HEK293T (cell line): ENCODE data around the gene DSCAM.

Experiments used
- CTCF ChIA-PET: fragments of 350-600 bp; formaldehyde crosslinking; extraction: SDS; loops from one replicate; lab custom pipeline; 2021; ENCODE audit warnings: antibody characterized with exemption, inconsistent platforms; lab: Yijun Ruan, JAX
- POLR2A ChIA-PET: fragments of 350-600 bp; formaldehyde crosslinking; extraction: SDS; loops from one replicate; lab custom pipeline; 2020; ENCODE audit warnings: antibody characterized with exemption, inconsistent platforms; lab: Yijun Ruan, JAX
- DNase-seq: peaks from one replicate; pipeline ENCODE4 v3.0.0; 2012; ENCODE audit warnings: mixed read lengths; ENCODE audit errors: extremely low spot score
- ARNT ChIP-seq: fragments of 450-650 bp; IDR thresholded peaks from 2 replicates; pipeline ENCODE4 v1.6.1; 2017; ENCODE audit warnings: mild to moderate bottlenecking
- BHLHE40 ChIP-seq: fragments of 450-650 bp; IDR thresholded peaks from 2 replicates; pipeline ENCODE4 v1.6.1; 2016; ENCODE audit warnings: mild to moderate bottlenecking, moderate library complexity, borderline replicate concordance
- CTBP1 ChIP-seq: fragments of 450-650 bp; IDR thresholded peaks from 2 replicates; pipeline ENCODE4 v1.6.1; 2016; ENCODE audit warnings: borderline replicate concordance
- ELF4 ChIP-seq: fragments of 450-650 bp; IDR thresholded peaks from 2 replicates; pipeline ENCODE4 v1.6.1; 2017; ENCODE audit warnings: antibody characterized with exemption
- FOXA1 ChIP-seq: fragments of 450-650 bp; IDR thresholded peaks from 2 replicates; pipeline ENCODE4 v1.6.1; 2016; ENCODE audit warnings: mild to moderate bottlenecking
- FOXK2 ChIP-seq: fragments of 450-650 bp; IDR thresholded peaks from 2 replicates; pipeline ENCODE4 v1.6.1; 2016; ENCODE audit warnings: mild to moderate bottlenecking
- FOXM1 ChIP-seq: fragments of 450-650 bp; IDR thresholded peaks from 2 replicates; pipeline ENCODE4 v1.6.1; 2017; ENCODE audit warnings: mild to moderate bottlenecking, borderline replicate concordance
- HDGF ChIP-seq: fragments of 450-650 bp; IDR thresholded peaks from 2 replicates; pipeline ENCODE4 v1.6.1; 2017; ENCODE audit warnings: antibody characterized with exemption, borderline replicate concordance
- L3MBTL2 ChIP-seq: fragments of 450-650 bp; conservative IDR thresholded peaks from 2 replicates; pipeline ENCODE4 v1.6.1; 2016; ENCODE audit warnings: mild to moderate bottlenecking
- LEF1 ChIP-seq: fragments of 450-650 bp; IDR thresholded peaks from 2 replicates; pipeline ENCODE4 v1.6.1; 2017; ENCODE audit warnings: mild to moderate bottlenecking, borderline replicate concordance
- NFRKB ChIP-seq: fragments of 450-650 bp; IDR thresholded peaks from 2 replicates; pipeline ENCODE4 v1.6.1; 2016; ENCODE audit warnings: mild to moderate bottlenecking, moderate library complexity
- SP1 ChIP-seq: fragments of 450-650 bp; IDR thresholded peaks from 2 replicates; pipeline ENCODE4 v1.6.1; 2017
- SUZ12 ChIP-seq: fragments of 450-650 bp; IDR thresholded peaks from 2 replicates; pipeline ENCODE4 v1.6.1; 2016; ENCODE audit warnings: mild to moderate bottlenecking
- TARDBP ChIP-seq: fragments of 450-650 bp; IDR thresholded peaks from 2 replicates; pipeline ENCODE4 v1.6.1; 2016
- ZNF384 ChIP-seq: fragments of 450-650 bp; IDR thresholded peaks from 2 replicates; pipeline ENCODE4 v1.6.1; 2016
- TF ChIP-seq, protein P1 (sequence below): fragments of 450-650 bp; IDR thresholded peaks from 2 replicates; pipeline ENCODE4 v1.6.1; 2016

Gene DSCAM

DNA sequence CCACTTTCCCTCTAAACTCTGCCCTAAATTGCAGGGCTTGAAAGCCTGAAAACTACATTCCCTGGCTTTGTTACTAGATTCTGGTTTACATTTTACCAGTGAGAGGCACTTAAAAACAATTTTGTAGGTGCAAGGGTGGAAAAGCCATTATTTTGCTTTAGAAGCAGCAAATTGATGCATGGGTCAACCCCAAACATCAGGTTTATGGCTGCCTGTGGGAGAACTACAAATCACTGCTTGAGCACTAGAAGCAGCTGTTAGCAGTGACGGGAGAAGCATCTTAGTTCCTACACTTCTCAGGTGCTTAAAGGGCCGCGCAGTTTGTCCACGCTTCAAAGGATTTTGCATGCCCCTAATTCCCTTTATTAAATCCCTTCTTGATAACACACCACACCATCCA is 562.5 kb downstream of the DSCAM start:
- ChIA-PET CTCF (no interaction called here), POLR2A (no interaction called here)
- DNase-seq, result no peak
- TF ChIP-seq ARNT, result no peak
- TF ChIP-seq BHLHE40, result no peak
- no peak for TF ChIP-seq CTBP1
- TF ChIP-seq FOXA1, result no peak
- no peak for TF ChIP-seq LEF1
- no peak for TF ChIP-seq FOXM1

GRCh38 chr21:40282912-40283886 is 563.8 kb downstream of the DSCAM start:
- POLR2A ChIA-PET, result no interaction called here
- CTCF ChIA-PET, result no interaction called here
- TF ChIP-seq L3MBTL2 (no peak), FOXA1 (no peak), TARDBP (no peak), LEF1 (no peak), NFRKB (no peak), FOXM1 (no peak), ZNF384 (no peak), SUZ12 (no peak), ARNT (no peak), CTBP1 (no peak), BHLHE40 (no peak), SP1 (no peak), HDGF (no peak), ELF4 (no peak), FOXK2 (no peak)
- TF ChIP-seq, protein P1, sequence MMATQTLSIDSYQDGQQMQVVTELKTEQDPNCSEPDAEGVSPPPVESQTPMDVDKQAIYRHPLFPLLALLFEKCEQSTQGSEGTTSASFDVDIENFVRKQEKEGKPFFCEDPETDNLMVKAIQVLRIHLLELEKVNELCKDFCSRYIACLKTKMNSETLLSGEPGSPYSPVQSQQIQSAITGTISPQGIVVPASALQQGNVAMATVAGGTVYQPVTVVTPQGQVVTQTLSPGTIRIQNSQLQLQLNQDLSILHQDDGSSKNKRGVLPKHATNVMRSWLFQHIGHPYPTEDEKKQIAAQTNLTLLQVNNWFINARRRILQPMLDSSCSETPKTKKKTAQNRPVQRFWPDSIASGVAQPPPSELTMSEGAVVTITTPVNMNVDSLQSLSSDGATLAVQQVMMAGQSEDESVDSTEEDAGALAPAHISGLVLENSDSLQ, result no peak
- DNase-seq, result no peak

DNA sequence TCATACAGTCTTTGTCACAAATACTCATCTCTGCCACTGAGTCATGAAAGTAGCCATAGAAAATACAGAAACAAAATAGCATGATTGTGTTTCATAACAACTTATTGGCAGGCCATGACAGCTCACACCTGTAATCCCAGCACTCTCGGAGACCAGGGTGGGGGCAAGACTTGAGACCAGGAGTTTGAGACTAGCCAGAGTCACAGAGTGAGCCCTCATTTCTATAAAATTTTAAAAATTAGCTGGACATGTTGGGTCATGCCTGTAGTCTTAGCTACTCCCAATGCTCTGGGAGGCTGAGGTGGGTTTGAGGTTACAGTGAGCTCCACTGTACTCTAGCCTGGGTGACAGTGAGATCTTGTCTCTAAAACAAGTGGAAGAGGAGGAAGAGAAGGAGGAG is 568.6 kb downstream of the DSCAM start:
- POLR2A ChIA-PET, result no interaction called here
- CTCF ChIA-PET, result no interaction called here
- no peak for TF ChIP-seq FOXA1
- no peak for TF ChIP-seq SP1
- TF ChIP-seq ELF4, result no peak
- no peak for TF ChIP-seq NFRKB
- TF ChIP-seq LEF1, result no peak
- no peak for TF ChIP-seq BHLHE40
- TF ChIP-seq ZNF384, result no peak
- TF ChIP-seq HDGF, result no peak
- no peak for TF ChIP-seq SUZ12
- TF ChIP-seq L3MBTL2, result no peak
- no peak for DNase-seq

DNA sequence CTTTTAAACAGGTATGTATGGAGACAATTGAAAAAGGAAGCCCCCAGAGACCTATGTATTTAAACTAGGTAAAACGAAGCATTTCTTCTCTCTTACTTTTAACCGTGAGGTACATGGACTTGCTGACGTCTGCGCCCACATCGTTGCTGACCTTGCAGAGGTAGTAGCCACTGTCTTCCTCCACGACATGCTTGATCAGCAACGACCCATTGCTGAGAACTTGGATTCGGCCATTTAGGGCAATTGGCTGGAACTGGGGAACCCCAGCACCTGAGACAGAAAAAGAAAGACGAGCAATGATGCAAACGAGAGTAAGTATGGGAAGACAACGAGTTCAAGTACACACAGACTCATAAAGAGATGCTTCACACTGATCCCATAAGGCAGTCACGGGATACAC is 571.0 kb downstream of the DSCAM start:
- ChIA-PET POLR2A (no interaction called here), CTCF (no interaction called here)
- TF ChIP-seq CTBP1 (no peak), TARDBP (no peak), ZNF384 (no peak), LEF1 (no peak), HDGF (no peak), BHLHE40 (no peak), SP1 (no peak), FOXA1 (no peak), L3MBTL2 (no peak)
- TF ChIP-seq, protein P1, result no peak
- no peak for DNase-seq

DNA sequence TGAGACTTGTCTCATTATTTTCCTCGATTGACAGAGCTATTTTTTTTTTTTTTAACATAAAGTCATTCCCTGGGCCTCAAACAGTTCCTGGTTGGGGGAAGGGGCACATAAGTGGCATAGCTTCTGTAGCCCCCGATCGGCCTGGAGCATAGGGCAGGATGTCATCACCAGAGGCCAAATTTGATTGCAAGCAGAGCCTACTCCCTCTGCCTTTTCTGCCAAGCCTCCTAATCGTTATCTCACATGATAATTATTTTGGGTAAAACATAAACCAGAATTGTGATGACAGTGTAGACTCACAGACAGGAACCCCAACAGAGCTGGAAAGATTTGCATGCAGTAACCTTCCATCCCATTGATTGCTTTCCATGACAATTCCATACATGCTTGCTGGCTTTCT is 574.9 kb downstream of the DSCAM start:
- ChIA-PET CTCF (no interaction called here), POLR2A (no interaction called here)
- no peak for DNase-seq
- no peak for TF ChIP-seq HDGF
- TF ChIP-seq FOXA1, result no peak
- no peak for TF ChIP-seq CTBP1
- no peak for TF ChIP-seq L3MBTL2
- TF ChIP-seq, protein P1, result no peak
- TF ChIP-seq SUZ12, result no peak
- TF ChIP-seq SP1, result no peak
- TF ChIP-seq NFRKB, result no peak
- no peak for TF ChIP-seq ZNF384
- no peak for TF ChIP-seq BHLHE40
- no peak for TF ChIP-seq ELF4
- TF ChIP-seq FOXM1, result no peak

DNA sequence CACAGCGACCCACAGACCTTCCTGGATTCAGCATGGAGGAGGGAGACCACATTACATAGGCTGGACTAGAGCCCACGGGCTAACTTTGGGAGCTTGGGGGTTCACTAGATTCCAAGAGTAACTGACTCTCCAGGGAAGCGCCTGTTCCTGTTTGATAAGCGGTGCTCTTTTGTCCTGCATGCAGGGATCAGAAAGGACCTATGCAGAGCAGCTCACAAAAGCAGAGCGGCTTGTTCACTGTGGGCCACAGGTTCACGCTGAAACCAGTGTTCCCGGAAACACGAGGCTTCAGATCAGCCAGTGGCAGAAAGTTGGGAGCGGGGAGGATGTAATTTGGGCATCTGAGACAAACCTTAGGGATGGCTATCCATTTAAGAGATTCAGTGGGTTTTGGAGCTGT is 575.8 kb downstream of the DSCAM start:
- CTCF ChIA-PET, result no interaction called here
- TF ChIP-seq ARNT, result no peak
- TF ChIP-seq L3MBTL2, result no peak
- no peak for TF ChIP-seq BHLHE40
- no peak for TF ChIP-seq SP1
- TF ChIP-seq NFRKB, result no peak
- no peak for TF ChIP-seq FOXA1
- TF ChIP-seq ELF4, result no peak
- no peak for TF ChIP-seq FOXK2
- POLR2A ChIA-PET, result no interaction called here
- no peak for DNase-seq
